ENCODE results near the gene POLR3F. TPM values are rescaled to one million over a fixed set of nuclear protein-coding genes. Genes with fewer than 3 reads are reported as not detected.

Gene POLR3F
- total and polyA plus RNA-seq, 12 donors = 6.5 to 10.1 (median 7.7) TPM

- peaks cover 0 to 21% (median 14%) of the 10 kb centered on the region in 9 donors for H3K4me1 ChIP-seq
- H3K4me3 ChIP-seq = peak overlapping the region in 5 of 10 donors; percentile 0 to 36 (median 25)
- ATAC-seq (no peak), DNase-seq (peak; percentile 45 to 57)
- TF ChIP-seq CTCF (IDR thresholded peaks at IDR 0.05) = no peak
- H3K27me3 ChIP-seq = peaks cover 0 to 14% (median 10%) of the 10 kb centered on the region in 7 donors
- H3K27ac ChIP-seq = peak overlapping the region in 3 of 10 donors; percentile 32 to 67 (median 47)
- H3K36me3 ChIP-seq = peaks cover 0 to 2% (median 0%) of the 10 kb centered on the region in 9 donors
- WGBS, 2 donors = 52 to 69% methylated on average over 31 of the region's 31 CpGs
- intact Hi-C loops (cut with DNase I) = loop anchor here in 5 of 10 donors (5.0 kb wide), 3 partner anchors 37 to 217 kb away; partner anchors contain the start of genes SMIM26 (in 4 of the 5), DZANK1 (in 2 of the 5), POLR3F (in 2 of the 5) and ZNF133 (in 1 of the 5)
- no peaks in the 10 kb centered on the region for H3K9me3 ChIP-seq
These were observed 37.4 kb downstream of the POLR3F start for GRCh38 chr20:18504479-18505060.

GRCh38 chr20:18506744-18507143 lies 39.6 kb downstream of the POLR3F start:
- peaks cover 0 to 24% (median 6%) of the 10 kb centered on the region in 9 donors for H3K36me3 ChIP-seq
- DNase-seq (no peak), ATAC-seq (no peak)
- intact Hi-C loops (cut with DNase I) = loop anchor here in 7 of 10 donors (1.0 to 5.0 kb wide), 6 partner anchors 9 to 219 kb away; partner anchors contain the start of genes SMIM26 (in 5 of the 7), DZANK1 (in 4 of the 7), POLR3F (in 4 of the 7) and RBBP9 (in 2 of the 7)
- peak overlapping the region; percentile 80 to 100 (median 93) for H3K27ac ChIP-seq
- WGBS, 2 donors = 59 to 61% methylated on average over 8 of the region's 8 CpGs
- H3K4me1 ChIP-seq = peaks cover 0 to 40% (median 14%) of the 10 kb centered on the region in 9 donors
- no peaks in the 10 kb centered on the region for H3K9me3 ChIP-seq
- H3K27me3 ChIP-seq = peaks cover 0 to 14% (median 10%) of the 10 kb centered on the region in 7 donors
- TF ChIP-seq CTCF (IDR thresholded peaks at IDR 0.05) = no peak
- peak overlapping the region; percentile 50 to 95 (median 79) for H3K4me3 ChIP-seq

GRCh38 chr20:18507218-18508191 lies 40.3 kb downstream of the POLR3F start, which contains the start of gene SEC23B:
Gene SEC23B, plus strand, starts transcription at chr20:18507940. Its CDS starts 2,896 bp downstream, at chr20:18510836.
- Histone ChIP-seq H3K27ac (peak within 1 kb of the TSS; percentile 80 to 100 (median 93)), H3K36me3 (peaks cover 0 to 31% (median 9%) of the 10 kb centered on the region in 9 donors), H3K4me1 (peaks cover 0 to 48% (median 14%) of the 10 kb centered on the region in 9 donors), H3K4me3 (peak within 1 kb of the TSS; percentile 50 to 95 (median 79)), H3K9me3 (no peaks in the 10 kb centered on the region), H3K27me3 (peaks cover 0 to 14% (median 10%) of the 10 kb centered on the region in 7 donors)
- no peak for TF ChIP-seq CTCF (IDR thresholded peaks at IDR 0.05)
- DNase-seq (peak; percentile 95 to 97), ATAC-seq (peak; percentile 98 to 99 (median 99))
- intact Hi-C loops (cut with DNase I) = loop anchor here in 7 of 10 donors (1.0 to 5.0 kb wide), 6 partner anchors 10 to 220 kb away; partner anchors contain the start of genes SMIM26 (in 5 of the 7), DZANK1 (in 4 of the 7), POLR3F (in 4 of the 7) and RBBP9 (in 2 of the 7)
- WGBS, 2 donors = 0% methylated on average over 69 of the region's 69 CpGs
